HL-60/S4 treated with phorbol 12-myristate 13-acetate at 8.2 ng/mL for 4 days and 3 days (cell line): ENCODE results near the gene EEF1AKMT2.

ENCODE experiments used
- in situ Hi-C: fragments of 300-500 bp; cut with MboI; formaldehyde crosslinking; loops from 2 replicates; pipeline ENCODE4 v1.15.0; 2022; ENCODE audit warnings: low sequenced_read_pairs

Gene EEF1AKMT2

DNA sequence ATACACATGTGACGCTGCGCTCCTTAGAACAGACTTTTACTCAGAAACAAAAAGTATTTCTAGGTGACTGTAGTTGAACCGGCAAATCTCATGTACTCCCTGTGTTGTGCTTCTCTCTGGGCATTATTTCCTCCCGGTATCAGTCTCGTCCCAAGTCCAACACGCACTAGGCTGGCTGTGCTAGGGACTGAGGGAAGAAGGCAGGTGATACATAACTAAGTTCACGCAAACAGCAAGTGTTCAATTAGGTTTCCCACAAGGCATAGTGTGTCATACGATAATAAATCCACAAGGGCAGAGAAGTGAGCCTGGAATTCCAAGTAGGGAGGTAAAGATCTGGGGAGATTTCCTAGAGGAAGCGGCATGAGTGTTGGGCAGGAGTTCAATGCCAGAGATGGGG, 67.9 kb downstream of the EEF1AKMT2 start:
- in situ Hi-C loops = no loop called here

DNA sequence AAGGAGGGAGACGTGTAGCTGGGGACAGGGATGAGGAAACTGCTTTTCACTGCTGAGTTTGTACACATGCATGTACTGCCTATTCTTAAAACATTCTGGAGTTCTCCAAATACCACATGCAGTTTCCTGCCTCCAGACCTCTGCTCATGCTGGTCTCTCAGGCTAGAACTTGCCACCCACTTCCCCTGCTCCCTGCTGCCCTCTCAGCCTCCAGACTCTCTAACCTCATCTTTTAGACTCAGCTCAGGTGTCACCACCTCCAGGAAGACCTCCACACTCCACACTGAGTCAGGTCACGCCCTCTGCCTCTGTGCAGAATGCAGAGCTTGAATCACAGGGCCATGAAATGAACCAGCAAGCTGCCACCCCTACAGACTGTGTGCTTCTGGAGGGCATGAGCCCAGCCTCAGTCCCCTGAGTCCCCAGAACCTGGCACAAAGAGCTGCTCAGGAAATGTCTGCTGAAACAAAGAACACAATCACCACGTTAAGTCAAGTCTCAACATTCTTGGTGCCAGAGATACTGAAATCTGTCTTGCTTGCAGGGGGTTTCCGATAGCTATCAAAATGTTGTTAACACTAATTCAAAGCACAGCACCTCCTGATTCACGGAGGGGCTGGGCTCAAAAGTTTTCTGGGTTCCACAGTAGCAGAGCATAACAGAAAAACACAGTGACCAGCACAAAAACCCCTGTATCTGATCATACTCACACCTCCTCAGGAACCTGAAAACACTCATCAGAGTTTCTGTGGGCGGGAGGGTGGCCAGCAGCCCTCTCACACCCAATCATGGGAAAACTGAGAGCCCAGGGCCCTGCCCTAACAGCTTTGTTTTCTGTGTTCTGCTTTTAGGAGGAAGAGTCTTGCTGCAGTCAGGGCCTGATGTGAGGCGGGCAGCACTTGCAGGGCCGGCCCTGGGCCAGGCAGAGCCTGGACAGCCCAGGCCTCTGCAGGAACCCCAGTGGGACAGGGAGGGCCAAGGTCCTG, 68.6 kb downstream of the EEF1AKMT2 start:
- in situ Hi-C loops = no loop called here

DNA sequence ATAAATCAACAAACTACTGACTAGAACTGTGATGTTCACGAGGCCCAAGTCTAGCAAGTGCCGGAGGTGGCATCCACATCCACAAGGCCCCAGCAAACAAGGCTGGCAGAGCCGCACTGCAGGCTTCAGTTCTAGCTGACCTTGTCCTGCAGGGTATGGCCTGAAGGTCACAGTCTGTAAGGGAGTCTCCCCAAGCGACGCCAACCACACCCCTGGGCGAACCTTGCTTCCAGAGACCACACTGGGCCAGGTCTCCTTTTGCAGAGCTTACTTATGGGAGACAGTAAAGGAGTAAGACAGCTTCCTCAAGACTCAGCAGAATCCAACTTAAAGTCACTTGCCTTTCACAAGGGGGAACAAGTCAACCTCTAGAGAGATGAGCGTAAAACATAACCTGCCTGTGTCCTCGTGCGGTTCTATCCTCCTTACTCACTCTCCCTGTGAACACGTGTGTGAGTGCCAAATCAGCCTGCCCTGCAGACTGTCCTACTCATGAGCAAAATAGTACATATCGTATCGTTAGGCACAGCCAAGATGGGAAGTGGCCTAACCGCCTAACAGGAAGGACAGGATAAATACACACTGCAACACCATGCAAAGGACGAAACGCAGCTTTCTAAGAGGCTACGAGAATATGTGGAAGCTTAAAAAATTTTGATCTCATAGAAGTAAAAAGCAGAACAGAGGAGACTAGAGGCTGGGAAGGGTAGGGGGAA, 70.2 kb downstream of the EEF1AKMT2 start:
- in situ Hi-C loops = no loop called here

DNA sequence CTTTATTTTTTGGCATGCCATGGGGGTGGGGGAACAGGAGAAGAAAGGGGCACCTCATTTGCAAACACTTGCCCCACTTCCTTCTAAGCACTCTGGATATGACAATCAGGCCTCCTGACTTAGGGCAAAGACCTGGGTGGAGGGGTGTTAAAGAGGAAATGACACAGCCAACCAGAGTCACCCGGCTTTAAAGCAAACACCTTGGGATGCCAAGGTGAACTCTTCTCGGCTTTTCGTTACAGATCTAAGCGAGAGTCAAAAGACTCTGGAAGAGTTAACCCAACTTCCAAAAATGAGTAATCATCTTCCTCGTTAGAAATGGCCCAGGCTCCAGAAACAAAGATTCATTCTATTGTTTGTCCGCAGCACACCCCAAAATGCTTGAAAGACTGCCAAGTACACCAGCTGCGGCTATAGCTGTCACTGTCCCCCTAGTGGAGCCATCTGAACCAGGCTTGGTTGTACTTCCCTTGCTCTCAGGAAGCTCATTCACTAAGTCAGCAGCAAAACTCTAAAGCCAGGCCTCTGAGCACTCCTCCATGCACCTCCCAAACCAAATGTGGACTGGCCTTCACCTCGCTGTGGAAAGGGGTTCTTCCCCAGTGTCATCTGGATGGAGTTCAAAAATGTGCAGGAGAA, 72.4 kb downstream of the EEF1AKMT2 start:
- in situ Hi-C loops = no loop called here

DNA sequence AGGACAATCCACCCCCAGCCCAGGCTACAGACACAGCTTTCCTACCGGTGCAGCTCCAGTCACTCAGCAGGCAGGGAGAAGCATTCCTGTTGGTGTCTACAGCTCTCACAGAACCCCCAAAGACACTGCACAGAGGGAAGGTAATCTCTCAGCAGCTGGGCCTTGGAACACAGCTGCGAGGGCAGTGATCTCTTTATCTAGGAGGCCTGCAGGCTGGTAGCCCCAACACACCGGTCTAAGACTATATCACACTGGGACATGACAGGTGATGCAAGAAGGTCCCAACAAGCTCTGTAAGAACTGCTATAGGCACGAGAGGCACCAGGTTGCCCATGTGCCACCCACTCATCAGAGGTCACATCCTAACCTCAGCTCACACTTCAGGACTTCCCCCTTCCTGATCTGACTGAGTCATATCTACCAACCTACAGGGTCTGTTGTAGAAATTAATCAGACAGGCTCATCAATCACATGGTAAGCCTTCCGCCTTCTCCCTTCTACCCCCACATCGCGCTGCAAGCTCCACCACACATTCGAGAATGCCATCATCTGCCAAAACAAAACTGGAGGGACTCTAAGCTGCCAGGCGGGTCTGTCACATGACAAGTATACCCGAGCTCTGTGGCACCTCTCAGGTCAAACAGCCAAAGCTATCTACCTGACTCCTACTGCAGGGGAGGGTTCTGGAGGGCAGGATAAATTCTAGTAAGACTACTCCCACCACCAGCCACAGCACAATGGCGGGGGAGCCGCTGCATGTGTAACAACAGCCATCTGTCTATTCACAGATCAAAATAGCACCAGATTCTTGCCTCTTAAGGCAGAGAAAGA, 73.6 kb downstream of the EEF1AKMT2 start:
- in situ Hi-C loops = no loop called here

DNA sequence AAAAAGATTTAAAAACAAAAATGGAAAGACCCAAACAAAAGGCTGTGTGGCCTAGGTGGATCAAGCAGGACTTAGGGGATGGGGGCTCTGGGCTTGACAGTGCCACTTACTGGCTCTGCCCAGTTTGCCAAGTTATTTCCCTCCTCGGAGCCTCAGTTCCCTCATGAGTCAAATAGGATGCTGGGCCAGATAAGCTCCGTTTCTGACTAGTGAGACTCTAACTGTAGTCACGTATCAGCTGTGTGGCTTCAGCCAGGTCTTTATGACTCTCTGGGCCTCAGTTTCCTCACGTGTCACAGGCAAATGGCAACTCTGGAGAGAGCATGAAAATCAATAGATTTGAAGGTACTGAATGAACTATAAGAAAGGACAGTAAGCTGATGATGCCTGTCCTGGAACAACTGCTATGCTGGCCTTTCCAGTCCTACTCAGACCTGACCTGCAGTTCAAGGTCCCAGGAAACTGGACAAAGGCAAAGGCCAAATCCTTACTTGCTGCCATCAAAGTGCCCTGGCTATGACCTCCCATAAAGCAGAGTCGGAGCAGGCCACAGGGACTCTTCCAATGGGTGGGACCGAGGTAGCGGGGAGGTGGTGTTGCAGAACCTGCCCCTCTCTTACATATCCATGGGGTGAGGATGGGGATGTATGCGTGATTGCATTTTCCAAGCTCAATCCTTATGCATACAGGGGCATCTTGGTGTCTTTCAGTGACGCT, 74.5 kb downstream of the EEF1AKMT2 start:
- in situ Hi-C loops = no loop called here

DNA sequence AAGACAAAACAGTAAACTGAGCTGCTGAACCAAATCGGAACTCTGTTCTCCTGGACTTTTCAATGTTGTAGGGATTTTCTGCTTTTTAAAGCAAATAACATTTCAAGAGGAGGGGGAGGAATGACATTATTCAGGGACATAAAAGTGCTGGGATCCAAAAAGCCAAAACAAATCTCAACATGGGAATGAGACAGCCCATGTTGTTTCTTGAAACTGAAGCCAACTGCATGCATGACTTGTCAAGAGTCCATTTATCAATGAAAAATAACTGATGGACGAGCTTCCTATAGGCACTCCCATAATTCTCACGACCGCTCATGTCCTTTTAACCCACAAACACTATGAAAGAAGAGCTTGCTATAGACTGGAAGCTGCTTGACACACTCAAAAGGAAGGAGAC, 75.3 kb downstream of the EEF1AKMT2 start:
- in situ Hi-C loops = no loop called here

DNA sequence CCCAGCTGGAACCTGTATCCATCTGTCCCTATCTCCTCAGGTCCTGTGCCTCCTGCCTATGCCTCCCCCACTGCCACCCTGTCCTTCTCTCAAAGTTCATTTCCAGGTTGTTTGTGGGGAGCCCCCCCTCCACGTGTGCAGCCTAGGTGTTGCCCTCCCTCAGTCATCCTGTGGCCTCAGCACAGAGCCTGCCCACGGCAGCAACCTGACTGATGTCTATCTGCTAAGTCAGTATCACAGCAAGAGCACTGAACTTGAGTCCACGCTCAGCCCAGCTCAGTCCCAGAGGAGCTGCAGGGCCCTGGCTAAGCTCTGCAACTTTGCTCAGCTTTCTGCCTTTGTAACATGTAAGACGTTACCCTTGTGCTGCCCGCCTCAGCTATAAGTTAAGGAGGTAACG, 76.2 kb downstream of the EEF1AKMT2 start:
- in situ Hi-C loops = no loop called here

DNA sequence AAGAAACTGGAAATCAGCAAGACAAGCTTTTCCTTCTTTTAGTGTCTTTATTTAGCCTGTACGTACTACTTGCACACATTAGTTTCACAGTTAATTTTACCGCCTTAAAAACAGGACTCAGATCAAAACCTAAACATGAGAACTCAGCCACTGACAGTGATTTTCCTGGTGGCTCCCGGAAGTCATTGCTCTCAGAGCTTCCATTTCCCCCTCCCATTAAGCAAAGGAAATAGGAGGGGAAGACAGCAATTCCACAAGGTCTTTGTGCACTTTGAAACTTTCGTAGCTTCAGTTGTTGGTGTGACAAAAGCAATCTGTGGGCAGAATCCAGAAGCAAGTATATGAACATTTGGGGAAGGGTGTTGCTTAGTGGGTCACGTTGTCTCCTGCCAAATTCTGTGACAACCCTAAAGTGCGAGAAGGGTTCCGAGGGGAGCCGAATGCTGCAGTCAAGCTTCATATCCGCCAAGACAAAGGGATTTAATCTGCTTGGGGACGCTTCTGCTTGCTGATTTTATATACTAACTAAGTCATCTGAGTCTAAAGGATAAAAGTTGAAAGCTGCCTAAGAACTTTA, 77.9 kb downstream of the EEF1AKMT2 start:
- in situ Hi-C loops = no loop called here

DNA sequence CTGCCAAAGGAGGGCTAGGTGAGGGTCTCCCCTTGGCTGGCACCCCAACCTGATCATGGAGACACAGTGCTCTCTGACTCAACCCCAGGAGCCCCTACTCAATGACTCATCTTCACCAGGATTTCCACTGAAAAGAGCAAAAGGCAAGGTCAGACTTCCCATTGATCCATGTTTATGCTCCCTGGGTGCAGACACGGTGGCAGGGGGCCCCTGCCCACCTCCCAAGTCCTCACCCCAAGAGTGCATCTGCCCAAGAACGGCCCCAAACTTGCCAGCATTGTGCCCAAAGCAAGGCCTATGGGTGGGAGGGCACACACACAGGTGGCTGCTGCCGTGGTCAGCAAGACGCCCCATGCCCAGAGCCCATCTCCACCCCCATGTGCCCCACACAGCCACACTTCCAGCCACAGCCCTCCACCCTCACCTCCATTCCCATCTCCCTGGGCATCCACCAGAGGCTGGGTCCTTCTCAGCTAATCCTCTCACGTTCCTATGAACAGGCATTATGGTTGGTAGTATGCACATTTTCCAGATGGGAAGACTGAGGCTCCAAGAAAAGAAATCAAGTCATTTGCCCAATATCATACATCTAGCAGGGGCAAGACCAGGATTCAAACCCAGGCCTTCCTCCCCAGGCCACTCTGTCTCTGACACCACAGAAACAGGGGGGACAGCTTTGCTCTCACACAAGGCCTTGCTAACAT, 78.8 kb downstream of the EEF1AKMT2 start:
- in situ Hi-C loops = no loop called here

DNA sequence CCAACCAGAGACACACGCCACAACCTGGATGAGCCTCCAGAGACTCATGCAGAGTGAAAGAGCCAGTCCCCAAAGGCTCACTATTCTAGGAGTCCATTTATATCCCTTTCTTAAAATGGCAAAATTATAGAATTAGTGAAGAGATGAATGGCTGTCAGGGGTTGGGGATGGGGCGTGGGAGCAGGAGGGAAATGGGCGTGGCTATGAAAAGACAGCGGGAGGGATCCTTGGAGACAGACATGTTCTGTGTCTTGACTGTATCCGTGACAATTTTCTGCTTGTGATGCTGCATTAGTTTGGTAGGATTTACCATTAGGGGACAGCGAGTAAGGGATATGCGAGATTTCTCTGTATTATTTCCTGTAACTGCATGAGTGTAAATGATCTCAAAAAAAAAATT, 80.5 kb downstream of the EEF1AKMT2 start:
- in situ Hi-C loops = no loop called here

DNA sequence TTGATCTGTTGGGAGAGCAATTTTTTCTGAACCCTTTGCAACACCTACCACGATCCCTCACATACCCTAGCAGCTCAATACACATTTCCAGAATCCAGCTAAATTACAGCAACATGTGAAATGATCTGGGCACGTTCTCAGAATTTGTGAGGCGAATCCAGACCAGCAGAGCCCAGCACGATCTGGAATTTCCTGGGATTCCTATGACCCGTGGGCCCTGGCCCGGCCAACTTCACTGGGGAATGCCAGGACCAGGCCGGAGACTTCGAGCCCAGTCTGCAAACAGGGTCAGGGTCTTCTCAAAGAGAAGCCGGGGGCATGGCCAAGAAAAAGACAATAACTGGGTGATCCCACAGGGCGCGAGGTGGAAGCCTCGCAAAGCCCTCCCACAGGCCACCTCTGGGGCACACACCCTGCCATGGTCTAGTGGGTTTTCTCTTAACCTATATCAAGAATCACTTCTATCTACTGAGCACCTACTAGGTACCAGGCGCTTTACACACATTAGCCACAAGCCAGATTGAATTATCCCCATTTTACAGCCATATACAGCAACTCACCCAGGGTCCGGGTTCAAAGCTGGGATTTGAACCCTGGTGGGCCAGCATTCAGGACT, 81.3 kb downstream of the EEF1AKMT2 start:
- in situ Hi-C loops = no loop called here

DNA sequence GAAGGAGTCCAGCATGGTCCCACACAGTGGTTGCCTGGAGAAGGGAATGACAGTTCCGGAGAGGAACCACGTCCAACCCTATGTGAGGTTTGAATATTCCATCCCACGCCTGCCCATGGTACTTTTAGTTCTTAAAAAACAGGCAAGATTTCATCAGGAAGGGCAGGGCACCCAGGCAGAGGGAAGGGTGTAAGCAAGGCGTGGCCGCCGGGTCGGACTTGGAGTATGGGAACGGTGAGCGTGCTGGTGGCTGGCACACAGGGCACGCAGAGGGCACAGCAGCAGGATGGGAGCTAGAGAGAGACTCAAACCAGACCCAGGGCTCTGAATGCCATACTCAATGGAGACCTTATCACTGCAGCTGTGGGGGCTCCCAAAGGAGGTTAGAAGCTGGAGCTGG, 81.8 kb downstream of the EEF1AKMT2 start:
- in situ Hi-C loops = no loop called here

DNA sequence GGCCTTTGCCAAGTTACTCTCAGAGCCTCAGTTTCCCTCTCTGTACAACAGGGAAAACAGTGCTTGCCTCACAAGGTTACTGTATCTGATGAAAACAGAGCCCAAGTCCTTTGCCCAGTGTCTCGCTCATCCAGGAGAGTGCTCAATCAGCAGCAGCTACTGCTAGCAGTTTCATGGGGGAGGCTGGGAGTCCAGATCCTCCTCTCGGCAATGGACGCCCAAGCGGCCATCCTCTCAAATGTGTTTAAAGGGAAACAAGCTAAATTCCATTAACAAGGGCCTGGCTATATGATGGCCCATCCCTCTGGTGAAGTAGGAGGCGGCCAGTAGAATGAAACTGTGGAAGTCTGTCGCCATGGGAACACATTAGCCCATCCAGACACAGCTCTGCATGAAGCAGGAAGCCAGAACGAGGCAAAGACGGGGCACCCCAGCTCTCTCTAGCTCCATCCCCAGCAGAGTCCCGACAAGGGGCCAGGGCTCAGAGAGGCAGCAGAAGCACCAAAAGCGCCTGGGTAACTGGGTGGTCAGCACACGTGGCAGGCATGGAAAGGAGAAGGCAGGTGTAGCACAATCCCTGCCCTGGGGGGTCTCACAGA, 82.7 kb downstream of the EEF1AKMT2 start:
- in situ Hi-C loops = no loop called here

DNA sequence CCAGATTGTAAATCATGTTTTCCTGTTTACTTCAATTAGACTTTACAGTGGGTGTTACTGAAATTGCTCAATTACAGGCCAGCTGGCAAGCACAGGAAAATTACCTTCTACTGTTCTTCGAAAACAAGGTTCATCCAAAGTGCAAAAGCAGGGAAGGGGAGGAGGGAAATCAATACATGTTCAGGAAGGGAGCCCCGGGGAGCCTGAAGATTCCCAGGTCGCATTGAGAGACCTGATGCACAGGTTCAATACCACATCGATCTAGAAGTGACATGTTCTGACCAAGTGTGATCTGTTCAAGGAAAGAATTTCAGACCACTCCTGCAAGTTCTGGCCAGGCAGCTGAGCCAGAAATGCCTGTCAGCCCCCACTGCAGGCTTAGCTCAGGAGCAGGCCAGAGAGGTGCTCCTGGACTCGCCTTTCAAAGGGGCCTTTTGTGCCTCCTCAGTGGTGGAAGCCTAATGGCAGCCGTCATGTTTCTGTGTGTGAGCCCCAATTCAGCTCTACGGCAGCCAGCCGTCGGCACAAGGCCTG, 83.4 kb downstream of the EEF1AKMT2 start:
- in situ Hi-C loops = no loop called here
